Measurements from ENCODE around the gene UBTD2.
"Not testable (repeated sequence)": the region's sequence is repeated elsewhere in the genome, so short reads cannot be mapped to it uniquely, and the experiment has no call there.

The UBTD2 gene, protein sequence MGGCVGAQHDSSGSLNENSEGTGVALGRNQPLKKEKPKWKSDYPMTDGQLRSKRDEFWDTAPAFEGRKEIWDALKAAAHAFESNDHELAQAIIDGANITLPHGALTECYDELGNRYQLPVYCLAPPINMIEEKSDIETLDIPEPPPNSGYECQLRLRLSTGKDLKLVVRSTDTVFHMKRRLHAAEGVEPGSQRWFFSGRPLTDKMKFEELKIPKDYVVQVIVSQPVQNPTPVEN
- 29.7 to 77.6 (median 37.0) reads per million in 17 experiments for total RNA-seq

DNA sequence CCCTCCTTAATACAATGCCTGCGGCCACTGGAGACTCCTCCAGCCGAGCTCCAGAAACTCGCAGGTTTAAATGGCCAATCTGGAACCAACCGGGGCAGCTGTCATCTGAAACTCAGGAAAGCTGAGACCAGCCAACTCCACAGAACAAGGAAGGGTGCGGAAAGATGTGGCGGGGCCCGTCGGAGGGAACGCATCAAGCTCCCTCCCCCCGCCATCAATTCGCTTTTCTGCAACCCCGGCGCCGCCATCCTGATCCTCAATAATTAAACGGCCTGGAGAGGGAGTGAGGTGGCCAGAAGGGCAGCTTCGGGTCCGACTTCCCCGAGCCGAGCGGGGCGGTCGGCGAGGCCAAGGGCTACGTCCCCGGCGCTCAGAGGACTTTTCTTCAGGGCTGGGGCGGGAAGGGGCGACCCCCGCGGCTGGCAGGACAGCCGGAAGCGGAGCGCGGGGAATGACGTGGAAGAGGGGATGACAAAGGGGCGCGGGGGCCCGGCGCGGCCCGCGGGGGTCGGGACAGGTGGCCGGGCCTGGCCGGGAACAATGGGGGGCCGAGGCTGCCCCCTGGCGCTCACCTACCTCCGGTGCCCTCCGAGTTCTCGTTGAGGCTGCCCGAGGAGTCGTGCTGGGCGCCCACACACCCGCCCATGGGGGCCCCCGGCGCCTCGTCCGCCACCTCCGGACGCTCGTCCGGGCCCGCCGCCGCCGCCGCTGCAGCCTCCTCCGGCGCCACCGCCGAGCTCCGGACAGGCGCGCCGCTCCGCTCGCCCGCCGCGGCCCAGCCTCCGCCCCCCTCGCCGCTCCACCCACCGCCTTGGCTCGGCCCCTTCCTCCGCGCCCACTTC, at the start of gene UBTD2:
TSS of gene UBTD2 (minus strand) at position 745 of the 842 bp plus-strand sequence. CDS start at position 646, 99 bp downstream.
- DNase-seq: peak; percentile 78 to 92 (median 85)

DNA sequence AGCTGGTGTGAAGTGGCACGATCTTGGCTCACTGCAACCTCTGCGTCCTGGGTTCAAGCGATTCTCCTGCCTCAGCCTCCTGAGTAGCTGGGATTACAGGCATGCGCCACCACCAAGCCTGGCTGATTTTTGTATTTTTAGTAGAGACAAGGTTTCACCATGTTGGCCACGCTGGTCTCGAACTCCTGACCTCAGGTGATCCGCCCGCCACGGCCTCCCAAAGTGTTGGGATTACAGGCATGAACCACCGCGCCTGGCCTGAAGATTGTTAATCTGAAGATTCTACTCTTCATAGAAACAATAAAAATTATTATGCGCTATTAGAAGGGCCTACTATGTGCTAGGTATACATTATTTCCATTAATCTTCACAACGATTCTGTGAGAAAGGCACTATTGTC, 43.3 kb upstream of the UBTD2 start:
- DNase-seq: not testable (repeated sequence)

DNA sequence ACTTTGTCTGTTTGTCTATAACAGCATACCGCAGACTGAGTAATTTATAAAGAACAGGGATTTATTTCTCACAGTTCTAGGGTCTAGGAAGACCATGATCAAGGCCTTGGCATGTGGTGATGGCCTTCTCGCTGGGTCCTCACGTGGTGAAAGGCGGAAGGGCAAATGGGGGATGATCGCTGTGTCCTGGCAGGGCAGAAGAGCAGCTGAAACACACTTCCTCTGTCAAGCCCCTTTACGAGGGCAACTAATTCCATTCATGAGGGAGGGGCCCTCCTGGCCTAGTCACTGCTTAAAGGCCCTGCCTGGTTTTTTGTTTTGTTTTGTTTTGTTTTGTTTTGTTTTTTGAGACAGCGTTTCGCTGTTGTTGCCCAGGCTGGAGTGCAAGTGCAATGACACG, 41.9 kb upstream of the UBTD2 start:
- no peak for DNase-seq

DNA sequence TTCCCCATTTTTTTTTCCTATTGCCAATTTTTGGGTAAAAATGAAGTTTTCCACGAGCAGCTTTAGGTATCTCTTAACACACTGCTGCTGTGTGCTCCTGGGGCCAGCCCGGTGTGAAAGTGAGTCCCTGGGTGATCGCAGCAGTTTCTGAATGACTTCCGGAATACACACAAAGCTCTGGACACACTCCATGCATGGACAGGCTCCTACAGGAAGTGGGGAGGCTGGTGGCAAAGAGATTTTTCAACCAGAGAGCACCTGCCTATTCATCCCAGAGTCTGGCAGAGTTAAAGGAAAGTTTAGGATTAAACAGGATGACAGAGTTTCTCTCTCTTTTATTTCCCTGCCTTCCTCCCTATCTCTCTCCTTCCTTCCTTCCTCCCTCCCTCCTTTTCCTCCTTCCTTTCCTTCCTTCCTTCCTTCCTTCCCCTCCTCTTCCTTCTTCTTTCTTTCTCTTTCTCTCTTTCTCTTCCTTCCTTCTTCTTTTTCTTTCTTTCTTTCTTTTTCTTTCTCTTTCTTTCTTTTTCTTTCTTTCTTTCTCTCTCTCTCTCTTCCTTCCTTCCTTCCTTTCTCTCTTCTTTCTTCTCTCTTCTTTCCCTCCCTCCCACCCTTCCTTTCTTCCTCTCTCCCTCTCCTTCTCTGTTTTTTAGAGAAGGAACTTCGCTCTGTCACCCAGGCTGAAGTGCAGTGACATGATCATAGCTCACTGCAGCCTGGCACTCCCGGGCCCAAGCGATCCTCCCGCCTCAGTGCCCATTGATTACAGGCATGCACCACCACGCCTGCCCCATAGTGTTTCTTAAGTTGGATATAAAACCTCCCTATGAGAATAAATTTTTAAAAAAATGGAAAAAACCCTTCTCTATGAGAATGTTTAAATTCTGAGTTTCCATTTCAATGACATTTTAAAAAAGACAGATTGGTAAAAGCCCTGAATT, 38.7 kb upstream of the UBTD2 start:
- no peak for DNase-seq

DNA sequence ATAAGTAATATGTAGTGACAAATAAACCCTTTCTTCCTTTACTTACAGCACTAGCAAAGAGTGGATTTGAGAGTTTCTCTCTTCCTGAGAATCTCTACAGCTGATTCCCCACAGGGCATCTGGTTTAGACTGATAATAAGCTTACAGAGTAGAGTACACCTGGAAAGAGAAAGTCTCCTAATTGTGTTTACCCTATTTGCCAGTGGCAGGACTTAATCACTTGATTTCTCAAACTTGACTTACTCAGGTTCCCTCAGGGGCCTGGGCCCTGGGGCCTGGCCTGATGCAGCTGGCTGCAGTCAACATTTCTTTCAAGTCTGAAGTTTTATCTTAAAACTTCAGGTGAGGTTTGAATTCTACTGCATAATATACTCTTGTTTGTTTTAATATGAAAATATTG, 38.0 kb upstream of the UBTD2 start:
- no peak for DNase-seq

DNA sequence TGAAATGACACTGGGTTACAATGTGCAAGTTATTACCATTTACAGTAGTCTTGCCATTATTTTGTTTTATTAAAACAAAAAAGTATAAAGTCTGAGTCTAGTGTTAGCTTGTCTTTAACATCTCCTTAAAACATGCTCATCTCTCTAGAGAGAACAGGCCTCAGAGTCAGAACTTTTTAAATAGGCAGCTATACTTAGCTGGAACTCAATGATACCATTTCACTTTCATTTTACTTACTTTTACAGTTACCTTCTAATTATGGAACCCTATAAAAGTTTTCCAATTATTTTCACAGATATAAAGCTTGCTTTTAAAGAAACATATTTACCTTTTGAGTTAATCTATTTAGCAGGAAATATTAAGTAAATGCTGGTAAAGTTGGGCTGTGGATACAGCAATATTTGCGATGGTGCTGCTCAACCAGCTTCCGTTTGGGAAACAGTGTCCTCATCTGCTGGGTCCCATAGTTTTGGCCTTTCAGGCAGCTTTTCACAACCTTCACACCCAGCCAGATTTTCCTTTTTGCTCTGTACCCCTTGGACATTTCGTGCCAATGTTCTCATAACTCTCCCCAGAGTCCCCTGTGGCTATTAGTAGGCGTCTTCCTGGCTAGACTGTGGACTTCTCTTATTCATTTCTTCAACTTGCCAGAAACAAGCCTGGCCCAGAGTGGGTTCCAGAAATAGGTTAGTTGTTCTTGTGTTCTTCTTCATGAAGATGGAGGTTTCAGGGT, 36.3 kb upstream of the UBTD2 start:
- DNase-seq: no peak

DNA sequence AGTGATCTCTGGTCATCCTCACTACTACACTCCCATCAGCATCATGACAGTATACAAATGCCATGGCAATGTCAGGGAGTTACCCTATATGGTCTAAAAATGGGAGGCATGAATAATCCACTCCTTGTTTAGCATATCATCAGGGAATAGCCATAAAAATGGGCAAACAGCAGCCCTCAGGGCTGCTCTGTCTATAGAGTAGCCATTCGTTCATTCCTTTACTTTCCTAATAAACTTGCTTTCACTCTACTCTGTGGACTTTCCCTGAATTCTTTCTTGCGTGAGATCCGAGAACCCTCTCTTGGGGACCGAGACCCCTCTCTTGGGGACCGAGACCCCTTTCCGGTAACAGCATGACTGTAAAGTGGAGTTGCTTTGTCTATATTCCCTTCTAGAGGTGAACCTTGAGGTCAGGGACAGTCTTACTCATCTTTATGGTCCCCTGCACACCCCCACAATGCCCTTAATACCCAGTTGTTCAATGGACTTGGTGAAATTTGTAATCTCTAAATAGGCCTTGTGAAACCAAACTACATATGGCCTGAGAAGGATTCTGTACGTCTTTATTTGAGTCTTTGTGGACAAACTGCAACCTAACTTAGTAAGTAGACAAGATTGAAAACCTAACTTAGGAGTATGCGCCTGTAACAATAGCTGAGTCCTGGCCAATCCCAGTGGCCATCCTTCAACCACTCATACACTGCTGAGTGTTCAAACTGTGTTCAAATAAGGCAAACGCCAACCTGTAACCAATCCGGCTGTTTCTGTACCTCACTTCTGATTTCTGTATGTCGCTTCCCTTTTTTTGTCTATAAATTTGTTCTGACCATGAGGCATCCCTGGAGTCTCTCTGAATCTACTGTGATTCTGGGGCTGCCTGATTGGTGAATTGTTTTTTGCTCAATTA, 32.3 kb upstream of the UBTD2 start:
- no peak for DNase-seq

DNA sequence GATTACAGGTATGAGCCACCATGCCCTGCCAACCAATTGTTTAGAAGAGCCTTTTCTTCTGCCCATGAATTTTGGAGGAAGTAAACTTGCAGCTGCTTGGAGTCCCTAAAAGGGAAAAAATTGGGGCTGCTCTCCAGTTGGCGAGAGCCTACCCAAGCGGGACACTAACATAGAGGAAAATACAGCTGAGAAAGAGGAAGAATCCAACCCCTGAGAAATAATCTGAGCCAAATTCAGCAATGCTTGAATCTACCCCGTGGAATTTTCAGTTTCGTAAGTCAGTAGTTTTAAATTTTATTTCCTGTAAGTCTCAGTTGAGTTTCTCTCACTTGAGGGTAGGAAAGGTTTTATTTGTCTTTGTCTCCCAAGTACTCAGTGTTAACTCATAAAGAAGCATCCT, 30.4 kb upstream of the UBTD2 start:
- peak in 3 of 4 experiments; percentile 10 to 20 (median 16) for DNase-seq

DNA sequence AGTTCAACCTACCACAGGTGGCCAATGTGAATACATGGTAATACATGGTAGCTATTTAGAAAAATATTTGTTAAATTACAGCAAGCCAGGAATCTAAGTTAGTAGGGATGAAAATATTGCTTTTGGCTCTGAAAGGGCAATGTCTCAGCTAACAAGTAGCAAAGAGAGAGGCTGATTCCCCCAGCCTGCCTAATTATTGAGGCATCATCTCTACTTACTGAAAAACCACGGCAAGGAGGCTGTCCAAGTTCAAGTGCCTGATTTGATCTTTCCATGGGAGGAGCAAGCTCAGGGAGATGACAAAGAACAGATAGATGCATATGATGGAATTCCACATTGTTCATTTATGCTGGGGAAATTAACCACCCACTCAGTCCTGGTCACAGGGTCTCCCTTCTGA, 28.7 kb upstream of the UBTD2 start:
- no peak for DNase-seq

DNA sequence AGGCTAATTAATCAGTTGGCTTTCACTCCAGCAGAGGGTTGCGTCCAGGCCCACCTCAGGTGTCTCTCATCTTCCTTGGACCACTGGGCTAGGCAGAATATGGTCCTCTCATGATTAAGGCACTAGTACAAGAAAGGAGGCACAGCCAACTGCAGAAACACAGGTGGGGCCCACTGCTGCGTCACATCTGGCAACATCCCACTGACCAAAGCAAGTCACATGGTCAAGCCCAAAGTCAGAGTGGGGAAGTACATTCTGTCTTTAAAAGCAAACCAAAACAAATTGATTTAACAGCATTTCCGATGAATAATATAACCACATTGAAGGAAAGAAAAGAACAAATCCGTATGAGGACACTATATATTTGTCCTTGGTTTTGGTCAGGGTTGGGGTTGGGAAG, 28.0 kb upstream of the UBTD2 start:
- no peak for DNase-seq

DNA sequence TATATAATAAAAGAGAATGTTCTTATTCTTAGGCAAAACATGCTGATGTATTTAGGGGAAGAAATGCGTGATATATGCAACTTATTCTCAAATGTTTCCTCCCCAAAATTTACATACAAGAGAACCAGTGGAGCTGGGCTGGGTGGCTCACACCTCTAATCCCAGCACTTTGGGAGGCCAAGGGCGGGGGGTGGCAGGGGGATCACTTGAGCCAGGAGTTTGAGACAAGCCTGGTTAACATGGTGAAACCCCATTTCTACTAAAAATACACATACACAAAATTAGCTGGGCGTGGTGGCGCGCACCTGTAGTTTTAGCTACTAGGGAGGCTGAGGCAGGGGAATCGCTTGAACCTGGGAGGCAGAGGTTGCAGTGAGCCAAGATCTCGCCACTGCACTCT, 27.5 kb upstream of the UBTD2 start:
- DNase-seq: no peak

DNA sequence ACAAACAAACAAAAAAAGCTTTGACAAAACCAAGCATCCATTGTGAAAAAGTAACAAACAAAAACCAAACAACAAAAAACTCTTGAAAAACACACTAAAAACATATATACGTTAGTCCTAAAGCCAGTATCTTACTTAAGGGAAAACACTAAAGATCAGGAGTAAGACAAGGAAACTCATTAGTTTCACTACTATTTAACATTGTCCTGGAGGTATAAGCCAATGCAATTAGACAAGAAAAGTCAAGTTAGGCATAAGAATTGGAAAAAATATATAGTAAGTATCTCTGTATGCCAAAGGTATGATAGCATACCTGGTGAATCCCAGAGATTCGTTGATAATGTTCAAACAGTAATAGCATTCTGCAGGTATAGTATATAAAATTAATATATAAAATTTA, 21.8 kb upstream of the UBTD2 start:
- no peak for DNase-seq

DNA sequence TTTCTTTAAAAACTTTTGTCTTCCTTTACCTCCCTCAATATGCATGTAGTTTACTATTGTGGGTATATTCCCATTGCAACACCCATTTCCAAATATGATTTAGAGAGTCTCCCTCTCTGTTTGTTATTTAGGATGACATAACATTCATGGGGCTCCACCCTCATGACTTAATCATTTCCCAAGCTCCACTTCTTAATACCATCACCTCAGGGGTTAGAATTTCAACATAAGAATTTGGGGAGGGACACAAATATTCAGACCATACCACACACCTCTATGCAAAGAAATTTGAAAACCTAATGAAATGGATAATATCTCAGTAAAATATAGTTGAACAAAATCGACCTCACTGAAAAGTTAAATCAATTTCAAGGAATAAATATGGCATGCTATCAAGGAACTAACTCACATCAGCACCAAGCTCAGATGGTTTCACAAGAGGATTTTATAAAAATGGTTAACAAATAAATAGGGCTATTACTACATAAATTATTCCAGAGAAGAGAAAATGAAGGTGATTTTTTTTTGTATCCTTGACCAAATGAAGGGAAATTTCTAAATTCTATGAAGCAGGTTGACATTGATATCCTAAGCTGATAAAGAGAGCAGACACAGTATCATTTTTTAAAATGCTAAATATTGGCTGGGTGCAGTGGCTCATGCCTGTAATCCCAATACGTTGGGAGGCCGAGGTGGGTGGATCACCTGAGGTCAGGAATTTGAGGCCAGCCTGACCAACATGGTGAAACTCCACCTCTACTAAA, 20.2 kb upstream of the UBTD2 start:
- peak in 2 of 4 experiments; percentile 15 to 20 for DNase-seq

DNA sequence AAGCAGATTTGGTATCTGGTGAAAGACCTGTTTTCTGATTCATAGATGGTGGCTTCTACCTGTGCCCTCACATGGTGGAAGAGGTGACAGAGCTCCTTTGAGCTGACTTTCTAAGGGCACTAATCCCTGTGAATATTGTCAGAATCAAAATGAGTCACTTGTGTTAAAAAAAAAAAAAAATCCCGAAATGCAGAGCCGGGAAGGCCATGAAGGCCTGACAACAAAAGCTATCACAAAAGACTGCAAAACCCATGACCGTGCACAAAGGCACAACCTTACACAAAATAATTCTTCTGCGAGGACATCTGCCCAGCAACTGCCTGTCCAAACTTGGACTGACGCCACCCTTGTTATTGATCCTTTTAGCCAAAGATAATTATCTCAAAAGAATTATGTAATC, 19.6 kb upstream of the UBTD2 start:
- DNase-seq: no peak

DNA sequence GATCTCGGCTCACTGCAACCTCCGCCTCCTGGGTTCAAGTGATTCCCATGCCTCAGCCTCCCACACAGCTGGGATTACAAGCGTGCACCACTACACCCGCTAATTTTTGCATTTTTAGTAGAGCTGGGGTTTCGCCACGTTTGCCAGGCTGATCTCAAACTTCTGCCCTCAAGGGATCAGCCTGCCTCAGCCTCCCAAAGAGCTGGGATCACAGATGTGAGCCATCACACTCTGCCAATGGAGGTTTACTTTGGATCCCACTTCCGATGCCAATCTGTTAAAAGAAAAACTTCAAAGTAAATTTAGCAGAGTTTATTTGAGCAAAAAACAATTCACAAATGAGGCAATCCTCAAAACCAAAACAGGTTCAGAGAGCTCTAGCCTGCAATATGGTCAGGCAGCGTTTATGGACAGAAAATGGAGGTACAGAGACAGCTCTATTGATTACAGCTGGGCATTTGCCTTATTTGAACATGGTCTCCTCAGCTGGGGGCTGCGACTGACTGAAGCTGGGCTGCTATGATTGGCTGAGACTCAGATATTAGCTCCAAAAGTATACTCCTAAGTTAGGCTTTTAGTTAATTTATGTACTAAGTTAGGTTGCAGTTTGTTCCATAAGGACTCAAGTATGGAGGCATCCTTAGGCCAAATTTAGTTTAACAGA, 18.6 kb upstream of the UBTD2 start:
- DNase-seq: no peak

DNA sequence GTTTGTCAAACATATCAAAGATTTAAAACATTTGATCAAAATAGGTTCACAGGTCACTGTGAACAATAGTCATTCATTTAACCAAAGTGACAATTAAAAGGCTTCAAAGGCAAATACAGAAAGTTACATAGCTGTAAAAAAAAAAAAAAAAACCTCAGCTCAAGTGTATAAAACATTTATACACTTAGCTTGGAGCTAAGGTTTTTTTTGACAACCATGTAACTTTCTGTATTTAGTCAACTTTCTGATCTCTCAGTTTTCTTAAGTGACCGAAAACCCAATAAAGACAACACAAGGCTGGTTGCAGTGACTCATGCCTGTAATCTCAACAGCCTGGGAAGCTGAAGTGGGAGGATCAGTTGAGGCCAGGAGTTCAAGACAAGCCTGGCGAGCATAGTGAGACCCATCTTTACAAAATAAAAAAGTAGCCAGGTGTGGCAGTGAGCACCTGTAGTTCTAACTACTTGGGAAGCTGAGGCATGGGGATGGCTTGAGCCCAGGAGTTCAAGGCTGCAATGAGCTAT, 16.4 kb upstream of the UBTD2 start:
- DNase-seq: no peak

DNA sequence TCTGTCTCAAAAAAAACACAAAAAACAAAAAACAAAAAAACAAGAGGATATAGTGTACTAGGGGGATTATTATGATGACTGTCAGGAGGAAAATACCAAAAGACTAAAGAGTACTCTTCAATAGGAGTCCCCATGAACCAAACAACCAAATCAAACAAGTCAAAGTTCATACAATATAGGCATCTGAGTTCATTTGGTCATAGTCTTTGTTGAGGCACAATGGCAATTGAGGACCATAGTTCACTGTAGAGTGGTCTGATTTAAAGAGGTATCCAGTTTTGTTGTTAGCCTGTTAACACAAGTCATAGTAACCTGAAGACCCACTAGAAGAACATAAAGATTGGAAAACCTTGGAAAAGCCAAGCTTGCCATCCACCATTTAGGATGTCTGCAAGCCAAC, 11.3 kb upstream of the UBTD2 start:
- DNase-seq: no peak

DNA sequence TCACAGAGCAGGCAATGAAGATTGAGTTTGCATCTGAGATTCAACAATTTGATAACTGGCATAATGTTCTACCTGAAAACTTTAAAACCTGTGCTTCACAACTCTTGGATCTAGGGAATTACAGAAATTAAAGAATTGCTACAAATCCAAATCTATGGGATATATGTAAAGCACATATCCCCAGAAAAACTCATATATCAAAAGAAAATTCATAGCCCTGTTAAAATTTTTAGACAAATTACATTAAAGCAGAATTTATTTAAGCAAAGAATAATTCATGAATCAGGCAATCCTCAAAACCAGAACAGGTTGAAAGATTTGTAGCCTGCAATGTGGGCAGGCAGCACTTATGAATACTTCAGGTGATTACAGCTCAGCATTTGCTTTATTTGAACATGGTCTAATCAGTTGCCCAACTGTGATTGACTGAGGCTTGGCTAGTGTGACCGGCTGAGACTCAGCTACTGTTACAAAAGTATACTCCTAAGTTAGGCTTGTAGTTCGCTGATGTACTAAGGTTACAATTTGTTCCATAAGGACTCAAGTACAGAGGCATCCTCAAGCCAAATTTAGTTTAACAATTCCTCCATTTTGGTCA, 10.3 kb upstream of the UBTD2 start:
- no peak for DNase-seq

Measured in suppressor macrophage (primary cell).